Mesangial cell (primary cell): Measurements from ENCODE around the gene PLGRKT. TPM values are rescaled to one million over a fixed set of nuclear protein-coding genes. Genes with fewer than 3 reads are reported as not detected.

Source experiments
- total RNA-seq: library from RNA; depleted of rRNA; stranded (reverse); fragments of >200 nt; gene quantifications from 2 replicates; pipeline ENCODE4 v1.2.3, GENCODE V29; 2015

PLGRKT gene, protein sequence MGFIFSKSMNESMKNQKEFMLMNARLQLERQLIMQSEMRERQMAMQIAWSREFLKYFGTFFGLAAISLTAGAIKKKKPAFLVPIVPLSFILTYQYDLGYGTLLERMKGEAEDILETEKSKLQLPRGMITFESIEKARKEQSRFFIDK
- 12.9 and 24.6 TPM in 2 replicates for total RNA-seq

GRCh38 chr9:5437254-5438216 is at the start of gene PLGRKT:
Gene PLGRKT (minus strand): TSS chr9:5437925. CDS start chr9:5431977, 5,948 bp downstream.

DNA sequence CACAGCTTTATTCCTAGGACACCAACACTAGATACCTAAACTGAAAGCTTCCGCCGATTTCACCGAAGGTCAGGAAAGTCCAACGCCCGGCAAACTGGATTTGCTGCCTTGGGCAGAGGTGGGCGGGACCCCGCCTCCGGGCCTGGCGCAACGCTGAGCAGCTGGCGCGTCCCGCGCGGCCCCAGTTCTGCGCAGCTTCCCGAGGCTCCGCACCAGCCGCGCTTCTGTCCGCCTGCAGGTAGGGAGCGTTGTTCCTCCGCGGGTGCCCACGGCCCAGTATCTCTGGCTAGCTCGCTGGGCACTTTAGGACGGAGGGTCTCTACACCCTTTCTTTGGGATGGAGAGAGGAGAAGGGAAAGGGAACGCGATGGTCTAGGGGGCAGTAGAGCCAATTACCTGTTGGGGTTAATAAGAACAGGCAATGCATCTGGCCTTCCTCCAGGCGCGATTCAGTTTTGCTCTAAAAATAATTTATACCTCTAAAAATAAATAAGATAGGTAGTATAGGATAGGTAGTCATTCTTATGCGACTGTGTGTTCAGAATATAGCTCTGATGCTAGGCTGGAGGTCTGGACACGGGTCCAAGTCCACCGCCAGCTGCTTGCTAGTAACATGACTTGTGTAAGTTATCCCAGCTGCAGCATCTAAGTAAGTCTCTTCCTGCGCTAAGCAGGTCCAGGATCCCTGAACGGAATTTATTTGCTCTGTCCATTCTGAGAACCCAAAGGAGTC is 12.8 kb upstream of the PLGRKT start, which contains the start of gene CD274:
Gene CD274 (plus strand): TSS at position 184 of the 733 bp plus-strand sequence. CDS start 5,572 bp downstream, outside the sequence.

GRCh38 chr9:5338992-5339981 is 98.4 kb downstream of the PLGRKT start, which contains the start of gene RLN1:
Gene RLN1 (minus strand): TSS chr9:5339876. CDS start chr9:5339746, 130 bp downstream.

Other genes starting within 250 kb of the PLGRKT start
- gene INSL4, start 206.5 kb downstream of the PLGRKT start, total RNA-seq = not detected in 2 replicates
- 1.0 and 2.3 TPM in 2 replicates for gene RLN2, start 133.2 kb downstream of the PLGRKT start, total RNA-seq
- not detected in 2 replicates for gene RLN1, start 98.0 kb downstream of the PLGRKT start, total RNA-seq
- gene CD274, start 12.6 kb upstream of the PLGRKT start, total RNA-seq = 1.0 and 12.1 TPM in 2 replicates
- gene PDCD1LG2, start 72.6 kb upstream of the PLGRKT start, total RNA-seq = 0.89 and 2.0 TPM in 2 replicates
- 20.0 and 27.8 TPM in 2 replicates for gene RIC1, start 191.2 kb upstream of the PLGRKT start, total RNA-seq